Body of pancreas (tissue), 4 donors: ENCODE data around the gene TESK2.

Source experiments
- POLR2A ChIP-seq, 3 donors: fragments of 450-650 bp; IDR thresholded peaks; one replicate each; pipeline ENCODE4 v1.6.1; 2016; ENCODE audit warnings: antibody characterized with exemption in 3 of 3, mild to moderate bottlenecking in 2 of 3
- TF ChIP-seq, protein P1 (sequence below), 7 experiments: fragments of 450-650 bp in 4 of 7; fragments of 200-600 bp in 3 of 7; sonication (generic) in 3 of 7; IDR thresholded peaks; one replicate each; pipeline ENCODE4 v1.5.1; 2016 to 2019; ENCODE audit warnings: antibody characterized with exemption in 7 of 7

DNA sequence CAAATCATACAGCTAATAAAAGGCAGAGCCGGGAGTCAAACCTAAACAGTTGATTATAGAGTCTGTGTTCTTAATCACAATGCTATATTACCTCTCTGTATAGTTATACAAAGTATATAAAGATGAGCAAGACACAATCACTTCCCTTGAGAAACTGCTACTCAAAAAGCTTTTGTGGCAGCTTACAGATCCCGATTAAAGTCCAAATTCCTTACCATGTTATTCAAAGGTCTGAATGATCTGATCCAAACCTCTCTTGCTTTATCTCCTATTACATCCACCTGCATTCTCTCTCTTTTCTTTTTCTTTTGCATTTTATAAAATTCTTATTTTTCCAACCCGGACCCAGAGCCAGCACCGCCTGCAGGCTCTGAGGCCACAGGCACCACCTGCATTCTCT, 93.7 kb downstream of the TESK2 start:
- TF ChIP-seq, protein P1, sequence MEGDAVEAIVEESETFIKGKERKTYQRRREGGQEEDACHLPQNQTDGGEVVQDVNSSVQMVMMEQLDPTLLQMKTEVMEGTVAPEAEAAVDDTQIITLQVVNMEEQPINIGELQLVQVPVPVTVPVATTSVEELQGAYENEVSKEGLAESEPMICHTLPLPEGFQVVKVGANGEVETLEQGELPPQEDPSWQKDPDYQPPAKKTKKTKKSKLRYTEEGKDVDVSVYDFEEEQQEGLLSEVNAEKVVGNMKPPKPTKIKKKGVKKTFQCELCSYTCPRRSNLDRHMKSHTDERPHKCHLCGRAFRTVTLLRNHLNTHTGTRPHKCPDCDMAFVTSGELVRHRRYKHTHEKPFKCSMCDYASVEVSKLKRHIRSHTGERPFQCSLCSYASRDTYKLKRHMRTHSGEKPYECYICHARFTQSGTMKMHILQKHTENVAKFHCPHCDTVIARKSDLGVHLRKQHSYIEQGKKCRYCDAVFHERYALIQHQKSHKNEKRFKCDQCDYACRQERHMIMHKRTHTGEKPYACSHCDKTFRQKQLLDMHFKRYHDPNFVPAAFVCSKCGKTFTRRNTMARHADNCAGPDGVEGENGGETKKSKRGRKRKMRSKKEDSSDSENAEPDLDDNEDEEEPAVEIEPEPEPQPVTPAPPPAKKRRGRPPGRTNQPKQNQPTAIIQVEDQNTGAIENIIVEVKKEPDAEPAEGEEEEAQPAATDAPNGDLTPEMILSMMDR (IDR thresholded peaks at IDR 0.05) = no peak
- TF ChIP-seq POLR2A (IDR thresholded peaks at IDR 0.05) = no peak
